MCF 10A (cell line): ENCODE data around the gene NQO2. TPM values are rescaled to one million over a fixed set of nuclear protein-coding genes. Genes with fewer than 3 reads are reported as not detected.

ENCODE experiments used
- BruUV-seq: library from RNA; stranded (reverse); fragments of 400-500 nt; replicated peaks from 2 replicates; lab custom pipeline; 2021; lab: Mats Ljungman, UMichigan
- CTCF ChIA-PET: fragments of 300-600 bp; sonication (Branson Sonifier 250); formaldehyde crosslinking; extraction: SDS; loops from one replicate; lab custom pipeline; 2021; ENCODE audit warnings: antibody characterized with exemption, inconsistent platforms; lab: Yijun Ruan, JAX
- POLR2A ChIA-PET: fragments of 300-600, 350-650 bp; sonication (Branson Sonifier 250); formaldehyde crosslinking; extraction: SDS; loops from one replicate; lab custom pipeline; 2020; ENCODE audit warnings: antibody characterized with exemption, inconsistent platforms; lab: Yijun Ruan, JAX
- DNase-seq: peaks from one replicate; pipeline ENCODE4 v3.0.0-alpha.2; 2018; ENCODE audit not compliant: unreplicated experiment
- H3K27ac Mint-ChIP-seq: one replicate; pipeline ENCODE4 v1.8.0; 2022; ENCODE audit warnings: mild to moderate bottlenecking, low read depth, mixed read lengths; ENCODE audit not compliant: unreplicated experiment
- H3K27me3 Mint-ChIP-seq: one replicate; pipeline ENCODE4 v1.8.0; 2022; ENCODE audit warnings: mixed read lengths; ENCODE audit not compliant: insufficient read depth, unreplicated experiment
- H3K36me3 Mint-ChIP-seq: one replicate; pipeline ENCODE4 v1.8.0; 2022; ENCODE audit warnings: mild to moderate bottlenecking, moderate library complexity, mixed read lengths; ENCODE audit not compliant: insufficient read depth, unreplicated experiment
- H3K4me1 Mint-ChIP-seq: one replicate; pipeline ENCODE4 v1.8.0; 2022; ENCODE audit warnings: mixed read lengths; ENCODE audit not compliant: insufficient read depth, unreplicated experiment
- H3K4me3 Mint-ChIP-seq: one replicate; pipeline ENCODE4 v1.8.0; 2022; ENCODE audit warnings: mild to moderate bottlenecking, moderate library complexity, mixed read lengths; ENCODE audit not compliant: unreplicated experiment
- H3K9me3 Mint-ChIP-seq: one replicate; pipeline ENCODE4 v1.8.0; 2022; ENCODE audit warnings: mixed read lengths; ENCODE audit not compliant: unreplicated experiment
- CTCF ChIP-seq: fragments of 200-600 bp; IDR thresholded peaks from one replicate; pipeline ENCODE4 v1.8.0; 2022; ENCODE audit warnings: antibody characterized with exemption, mild to moderate bottlenecking; ENCODE audit not compliant: unreplicated experiment
- intact Hi-C: fragments of 100-400 bp; cut with micrococcal nuclease; formaldehyde crosslinking; loops from 2 replicates; pipeline ENCODE4 v1.14.1; 2022
- total RNA-seq: library from RNA; stranded (reverse); gene quantifications from 2 replicates; pipeline ENCODE4 v1.2.3, GENCODE V29; 2022

The NQO2 gene
- total RNA-seq, 1 experiment from 2014 or later: 18.6 TPM

- intact Hi-C loops: no loop called here
- DNase-seq: no peak
- ChIA-PET POLR2A (interaction anchor here (0.7 to 1.3 kb wide), 4 partner anchors 10 to 53 kb away, joined by 3 read pairs; no protein-coding TSS in a partner anchor), CTCF (interaction anchor here (0.6 kb wide), 1 partner anchor 95 kb away, joined by 4 read pairs; no protein-coding TSS in a partner anchor)
- TF ChIP-seq CTCF: no peak
- Mint-ChIP-seq H3K27ac (no peak overlapping the region), H3K9me3 (no peaks in the 10 kb centered on the region), H3K4me1 (peaks cover 9% of the 10 kb centered on the region), H3K27me3 (no peaks in the 10 kb centered on the region), H3K4me3 (no peak overlapping the region), H3K36me3 (peaks cover 19% of the 10 kb centered on the region)
- BruUV-seq: no TSS peak
Observed at GRCh38 chr6:3011158-3011557, 11.5 kb downstream of the NQO2 start.

GRCh38 chr6:3011592-3011991 is 11.9 kb downstream of the NQO2 start:
- no TSS peak for BruUV-seq
- peaks cover 9% of the 10 kb centered on the region for H3K4me1 Mint-ChIP-seq
- intact Hi-C loops: no loop called here
- no peaks in the 10 kb centered on the region for H3K27me3 Mint-ChIP-seq
- ChIA-PET POLR2A (interaction anchor here (0.7 to 1.3 kb wide), 3 partner anchors 10 to 52 kb away, joined by 3 read pairs; no protein-coding TSS in a partner anchor), CTCF (interaction anchor here (0.6 kb wide), 2 partner anchors 11 to 95 kb away, joined by 4 read pairs; no protein-coding TSS in a partner anchor)
- H3K4me3 Mint-ChIP-seq: no peak overlapping the region
- DNase-seq: no peak
- TF ChIP-seq CTCF: no peak
- peaks cover 19% of the 10 kb centered on the region for H3K36me3 Mint-ChIP-seq
- H3K9me3 Mint-ChIP-seq: no peaks in the 10 kb centered on the region
- H3K27ac Mint-ChIP-seq: no peak overlapping the region

- Mint-ChIP-seq H3K27me3 (no peaks in the 10 kb centered on the region), H3K9me3 (no peaks in the 10 kb centered on the region), H3K4me1 (peaks cover 9% of the 10 kb centered on the region), H3K27ac (peak overlapping the region; percentile 57), H3K36me3 (peaks cover 29% of the 10 kb centered on the region), H3K4me3 (no peak overlapping the region)
- no TSS peak for BruUV-seq
- intact Hi-C loops: no loop called here
- DNase-seq: peak; percentile 92
- POLR2A ChIA-PET: interaction anchor here (0.8 to 1.5 kb wide), 3 partner anchors 10 to 25 kb away, joined by 3 to 7 read pairs (median 3); partner anchors contain the start of gene NQO2
- no peak for TF ChIP-seq CTCF
- CTCF ChIA-PET: interaction anchor here (0.6 to 2.4 kb wide), 2 partner anchors 11 to 112 kb away, joined by 3 to 8 read pairs; no protein-coding TSS in a partner anchor
Observed at GRCh38 chr6:3013486-3013885, 13.8 kb downstream of the NQO2 start.

GRCh38 chr6:3013901-3014674 is 14.4 kb downstream of the NQO2 start:
- CTCF ChIA-PET: interaction anchor here (0.6 to 2.4 kb wide), 2 partner anchors 12 to 112 kb away, joined by 3 to 8 read pairs; no protein-coding TSS in a partner anchor
- Mint-ChIP-seq H3K9me3 (no peaks in the 10 kb centered on the region), H3K27me3 (no peaks in the 10 kb centered on the region), H3K4me1 (peaks cover 9% of the 10 kb centered on the region), H3K36me3 (peaks cover 30% of the 10 kb centered on the region), H3K4me3 (no peak overlapping the region), H3K27ac (peak overlapping the region; percentile 57)
- BruUV-seq: no TSS peak
- DNase-seq: no peak
- intact Hi-C loops: no loop called here
- no peak for TF ChIP-seq CTCF
- POLR2A ChIA-PET: interaction anchor here (0.8 to 1.5 kb wide), 4 partner anchors 9 to 24 kb away, joined by 3 to 7 read pairs (median 3); partner anchors contain the start of gene NQO2
